Thyroid gland (tissue), 4 donors: ENCODE data around the gene PHLPP1.

ENCODE experiments used
- POLR2A ChIP-seq, 2 donors: fragments of 450-650 bp; IDR thresholded peaks; one replicate each; pipeline ENCODE4 v1.6.1; 2017; ENCODE audit warnings: antibody characterized with exemption in 2 of 2, mild to moderate bottlenecking in 2 of 2, moderate library complexity in 1 of 2
- TF ChIP-seq, protein P1 (sequence below), 6 experiments: fragments of 200-600 bp in 3 of 6; fragments of 450-650 bp in 3 of 6; sonication (generic) in 3 of 6; IDR thresholded peaks; one replicate each; pipeline ENCODE4 v1.5.1; 2016 to 2019; ENCODE audit warnings: antibody characterized with exemption in 6 of 6, mild to moderate bottlenecking in 2 of 6, inconsistent platforms in 1 of 6, moderate library complexity in 1 of 6

DNA sequence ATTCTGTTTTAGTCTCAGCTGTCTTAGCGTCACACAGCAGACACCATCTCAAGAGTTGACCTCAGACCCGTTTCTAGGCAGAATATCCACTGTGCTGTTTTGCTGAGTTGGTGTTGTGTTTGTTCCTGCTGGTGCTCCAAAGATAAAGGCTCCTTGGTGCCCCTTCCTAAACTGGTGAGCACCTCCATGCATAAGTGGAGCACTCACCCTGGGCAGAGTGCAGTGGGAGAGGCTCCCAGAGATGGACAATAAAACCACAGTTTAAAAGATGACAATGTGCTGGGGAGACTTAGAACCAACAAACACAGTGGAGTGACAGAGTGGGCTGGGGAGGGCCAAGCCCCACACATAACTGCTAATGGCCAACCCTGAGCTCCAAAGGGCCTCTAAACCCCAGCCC is 271.1 kb downstream of the PHLPP1 start:
- TF ChIP-seq, protein P1, sequence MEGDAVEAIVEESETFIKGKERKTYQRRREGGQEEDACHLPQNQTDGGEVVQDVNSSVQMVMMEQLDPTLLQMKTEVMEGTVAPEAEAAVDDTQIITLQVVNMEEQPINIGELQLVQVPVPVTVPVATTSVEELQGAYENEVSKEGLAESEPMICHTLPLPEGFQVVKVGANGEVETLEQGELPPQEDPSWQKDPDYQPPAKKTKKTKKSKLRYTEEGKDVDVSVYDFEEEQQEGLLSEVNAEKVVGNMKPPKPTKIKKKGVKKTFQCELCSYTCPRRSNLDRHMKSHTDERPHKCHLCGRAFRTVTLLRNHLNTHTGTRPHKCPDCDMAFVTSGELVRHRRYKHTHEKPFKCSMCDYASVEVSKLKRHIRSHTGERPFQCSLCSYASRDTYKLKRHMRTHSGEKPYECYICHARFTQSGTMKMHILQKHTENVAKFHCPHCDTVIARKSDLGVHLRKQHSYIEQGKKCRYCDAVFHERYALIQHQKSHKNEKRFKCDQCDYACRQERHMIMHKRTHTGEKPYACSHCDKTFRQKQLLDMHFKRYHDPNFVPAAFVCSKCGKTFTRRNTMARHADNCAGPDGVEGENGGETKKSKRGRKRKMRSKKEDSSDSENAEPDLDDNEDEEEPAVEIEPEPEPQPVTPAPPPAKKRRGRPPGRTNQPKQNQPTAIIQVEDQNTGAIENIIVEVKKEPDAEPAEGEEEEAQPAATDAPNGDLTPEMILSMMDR (IDR thresholded peaks at IDR 0.05): no peak
- TF ChIP-seq POLR2A (IDR thresholded peaks at IDR 0.05): no peak
